Stimulated activated CD4-positive, alpha-beta T cell treated with anti-CD3 and anti-CD28 coated beads, TNF-alpha, amount 100 ng/mL, for 48 hours (primary cell): ENCODE measurements around the gene TTC14.

Experiments used
- DNase-seq, 3 donors: peaks; one replicate each; pipeline ENCODE4 v3.0.0-alpha.2; 2020; ENCODE audit warnings: low read depth in 3 of 3

The TTC14 gene

DNA sequence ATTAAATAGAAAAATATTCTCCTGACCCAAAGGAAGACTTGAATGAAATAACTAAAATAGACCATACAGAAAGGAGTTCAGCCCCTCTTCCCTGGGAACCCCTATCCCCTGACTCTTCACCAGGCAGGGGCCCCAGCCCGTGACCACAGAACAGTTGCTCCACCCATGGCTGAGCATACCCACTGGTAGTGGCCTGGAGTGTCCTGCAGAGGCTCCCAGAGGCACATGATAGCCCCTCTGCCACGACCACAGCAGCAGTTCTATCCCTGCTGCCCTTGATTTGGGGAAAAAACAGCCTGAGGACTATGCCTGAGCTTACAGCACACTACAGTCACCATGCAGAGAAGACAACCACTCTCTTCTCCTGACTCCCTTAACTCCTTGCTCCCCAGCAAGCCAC is 31.8 kb downstream of the TTC14 start:
- DNase-seq = no peak

DNA sequence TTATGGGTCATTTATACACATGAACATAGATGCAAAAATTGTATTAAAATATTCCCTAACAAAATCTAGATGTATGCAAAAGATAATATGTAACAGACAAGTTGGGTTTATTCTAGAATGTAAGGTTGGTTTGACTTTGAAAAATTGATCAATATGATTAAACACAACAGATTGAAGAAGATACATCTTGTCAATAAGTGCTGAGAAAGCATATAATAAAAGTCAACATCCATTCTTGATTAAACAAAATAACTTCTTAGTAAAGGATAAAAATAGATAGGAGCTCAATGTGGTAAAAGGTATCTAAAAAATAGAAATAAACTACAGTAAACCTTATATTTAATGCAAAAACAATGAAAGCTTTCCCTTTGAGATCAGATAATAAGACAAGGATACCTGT is 39.0 kb downstream of the TTC14 start:
- DNase-seq = no peak

DNA sequence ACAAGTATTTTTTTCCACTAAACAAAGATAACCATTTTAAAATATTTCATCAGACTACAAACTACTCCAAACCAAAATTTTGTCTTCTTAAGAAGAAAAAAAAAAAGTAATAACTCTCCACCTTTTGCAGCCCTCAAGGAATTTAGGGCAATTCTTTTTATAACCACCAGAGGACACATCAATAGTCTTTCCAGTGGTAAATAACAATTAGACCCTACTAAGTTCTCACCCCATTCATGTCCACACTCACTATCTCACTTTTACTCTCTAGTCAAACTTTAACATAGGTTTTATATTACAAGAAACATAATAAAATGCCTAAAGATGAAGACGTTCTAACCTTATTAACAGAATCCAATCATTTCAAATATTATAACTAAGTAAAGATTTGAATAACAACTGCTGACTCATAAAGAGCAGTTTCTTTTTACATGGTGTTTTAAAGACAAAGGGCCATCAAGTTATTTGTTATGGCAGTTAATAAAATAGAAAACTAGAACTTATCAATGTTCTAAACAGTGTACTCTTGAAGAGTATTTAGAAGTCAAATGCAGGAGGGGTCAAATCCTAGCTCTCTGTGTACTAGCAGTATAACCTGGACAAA is 44.3 kb downstream of the TTC14 start:
- DNase-seq = no peak

DNA sequence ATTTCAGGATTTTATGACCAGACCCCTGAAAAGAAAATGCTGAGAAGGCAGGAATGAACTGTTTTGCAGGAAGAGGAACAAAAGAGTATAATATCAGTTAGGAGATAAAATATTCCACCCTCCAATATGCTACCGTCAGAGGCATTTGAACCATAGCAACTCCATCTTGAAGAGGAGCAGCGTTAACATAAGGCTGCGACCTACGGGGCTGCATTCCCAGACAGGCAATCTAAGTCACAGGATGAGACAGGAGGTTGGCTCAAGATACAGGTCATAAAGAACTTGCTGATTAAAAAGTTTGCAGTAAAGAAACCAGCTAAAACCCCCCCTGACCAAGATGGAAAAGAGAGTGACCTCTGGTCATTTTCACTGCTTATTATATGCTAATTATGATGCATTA is 54.4 kb downstream of the TTC14 start:
- DNase-seq = no peak

- no peak for DNase-seq
Observed at GRCh38 chr3:180657094-180657493, 55.1 kb downstream of the TTC14 start.
